ENCODE data around the gene BCOR.

GRCh38 chrX:40143001-40143400 is 45.2 kb upstream of the BCOR start:
- no peak for TF ChIP-seq POLR2A (IDR thresholded peaks at IDR 0.05)
- no peak for TF ChIP-seq CTCF (IDR thresholded peaks at IDR 0.05)

All from heart left ventricle (tissue), 13 donors.